CD4-positive, alpha-beta T cell treated with Interleukin-4 for 4 hours (primary cell): ENCODE data around the gene PARD3.
"Not testable (repeated sequence)": the region's sequence is repeated elsewhere in the genome, so short reads cannot be mapped to it uniquely, and the experiment has no call there.

Experiments
- DNase-seq: peaks from one replicate; pipeline ENCODE4 v3.0.0-alpha.2; 2020

The PARD3 gene

GRCh38 chr10:34815185-34816084 lies at the start of gene PARD3:
Gene PARD3 (minus strand): TSS chr10:34815296. CDS start chr10:34814995, 301 bp downstream.
- DNase-seq = no peak

- DNase-seq = no peak
These were observed 49.3 kb upstream of the PARD3 start for GRCh38 chr10:34864149-34865067.

- DNase-seq = no peak
These were observed 47.8 kb upstream of the PARD3 start for GRCh38 chr10:34862892-34863291.

GRCh38 chr10:34861293-34862021 lies 46.4 kb upstream of the PARD3 start:
- no peak for DNase-seq

- DNase-seq = no peak
These were observed 44.1 kb upstream of the PARD3 start for GRCh38 chr10:34859170-34859569.

- DNase-seq = no peak
These were observed 42.9 kb upstream of the PARD3 start for GRCh38 chr10:34858003-34858402.

- DNase-seq = no peak
These were observed 39.1 kb upstream of the PARD3 start for GRCh38 chr10:34854147-34854601.

GRCh38 chr10:34853357-34853756 lies 38.3 kb upstream of the PARD3 start:
- no peak for DNase-seq

GRCh38 chr10:34850558-34850957 lies 35.5 kb upstream of the PARD3 start:
- no peak for DNase-seq

- DNase-seq = no peak
These were observed 34.9 kb upstream of the PARD3 start for GRCh38 chr10:34850036-34850435.

GRCh38 chr10:34845070-34845469 lies 30.0 kb upstream of the PARD3 start:
- DNase-seq = no peak

GRCh38 chr10:34844448-34844847 lies 29.4 kb upstream of the PARD3 start:
- DNase-seq = no peak

GRCh38 chr10:34843470-34843869 lies 28.4 kb upstream of the PARD3 start:
- DNase-seq = not testable (repeated sequence)

GRCh38 chr10:34838366-34838900 lies 23.3 kb upstream of the PARD3 start:
- DNase-seq = no peak

- no peak for DNase-seq
These were observed 20.9 kb upstream of the PARD3 start for GRCh38 chr10:34835908-34836508.

GRCh38 chr10:34834274-34834673 lies 19.2 kb upstream of the PARD3 start:
- no peak for DNase-seq

GRCh38 chr10:34830217-34830822 lies 15.2 kb upstream of the PARD3 start:
- no peak for DNase-seq

- DNase-seq = no peak
These were observed 12.0 kb upstream of the PARD3 start for GRCh38 chr10:34826857-34827766.

- DNase-seq = no peak
These were observed 11.1 kb upstream of the PARD3 start for GRCh38 chr10:34826221-34826620.

GRCh38 chr10:34825414-34825813 lies 10.3 kb upstream of the PARD3 start:
- no peak for DNase-seq

- DNase-seq = no peak
These were observed 9.8 kb upstream of the PARD3 start for GRCh38 chr10:34824870-34825269.
